Ascending aorta (tissue), 2 donors: ENCODE results near the gene MOCS3. TPM values are rescaled to one million over a fixed set of nuclear protein-coding genes. Genes with fewer than 3 reads are reported as not detected.

Experiments
- DNase-seq, 2 donors: peaks; one replicate each; pipeline ENCODE4 v3.0.0-alpha.2; 2019; ENCODE audit warnings: low spot score in 2 of 2
- H3K27ac ChIP-seq, 2 donors: fragments of 200-600 bp; sonication (generic); one replicate each; pipeline ENCODE4 v1.5.1; 2016 to 2017; ENCODE audit warnings: mild to moderate bottlenecking in 1 of 2
- H3K27me3 ChIP-seq: fragments of 200-600 bp; sonication (generic); one replicate; pipeline ENCODE4 v1.5.1; 2017
- H3K36me3 ChIP-seq, 2 donors: fragments of 200-600 bp; sonication (generic); one replicate each; pipeline ENCODE4 v1.5.1; 2016
- H3K4me1 ChIP-seq, 2 donors: fragments of 200-600 bp; sonication (generic); one replicate each; pipeline ENCODE4 v1.5.1; 2016 to 2017; ENCODE audit warnings: mild to moderate bottlenecking in 1 of 2
- H3K4me3 ChIP-seq, 2 donors: fragments of 200-600 bp; sonication (generic); one replicate each; pipeline ENCODE4 v1.5.1; 2016 to 2017; ENCODE audit warnings: mild to moderate bottlenecking in 1 of 2
- H3K9me3 ChIP-seq, 2 donors: fragments of 200-600 bp; sonication (generic); one replicate each; pipeline ENCODE4 v1.5.1; 2016
- CTCF ChIP-seq, 3 experiments: fragments of 200-600 bp in 2 of 3; fragments of 450-650 bp in 1 of 3; sonication (generic) in 2 of 3; IDR thresholded peaks; one replicate each; pipeline ENCODE4 v1.5.1; 2016 to 2019; ENCODE audit warnings: antibody characterized with exemption in 3 of 3, mild to moderate bottlenecking in 1 of 3, moderate library complexity in 1 of 3
- intact Hi-C: fragments of 100-400 bp; cut with DNase I; formaldehyde crosslinking; loops from one replicate; pipeline ENCODE4 v1.15.1; 2023
- total RNA-seq: library from RNA; depleted of rRNA; stranded (reverse); fragments of >200 nt; gene quantifications from one replicate; pipeline ENCODE4 v1.1.0, GENCODE V29; 2016

Gene MOCS3
- total RNA-seq, 1 donor from 2014 or later, result 4.7 TPM

- DNase-seq, result no peak
- no peak overlapping the region for H3K4me3 ChIP-seq
- no peak overlapping the region for H3K27ac ChIP-seq
- no peak for TF ChIP-seq CTCF (IDR thresholded peaks at IDR 0.05)
- H3K4me1 ChIP-seq, result peaks cover 0 to 7% of the 10 kb centered on the region in 2 donors
- peaks cover 23 to 46% of the 10 kb centered on the region in 2 donors for H3K36me3 ChIP-seq
- H3K9me3 ChIP-seq, result no peaks in the 10 kb centered on the region
- intact Hi-C loops, result no loop called here
- no peaks in the 10 kb centered on the region for H3K27me3 ChIP-seq
Observed at GRCh38 chr20:50933589-50933988, 25.0 kb upstream of the MOCS3 start.

GRCh38 chr20:50943069-50943468 lies 15.5 kb upstream of the MOCS3 start:
- TF ChIP-seq CTCF (IDR thresholded peaks at IDR 0.05), result no peak
- Histone ChIP-seq H3K4me1 (no peaks in the 10 kb centered on the region), H3K4me3 (no peak overlapping the region), H3K36me3 (peaks cover 86 to 96% of the 10 kb centered on the region in 2 donors), H3K27ac (no peak overlapping the region), H3K27me3 (no peaks in the 10 kb centered on the region), H3K9me3 (no peaks in the 10 kb centered on the region)
- intact Hi-C loops, result no loop called here
- no peak for DNase-seq

GRCh38 chr20:50948132-50948785 lies 10.4 kb upstream of the MOCS3 start:
- DNase-seq, result no peak
- H3K4me1 ChIP-seq, result no peaks in the 10 kb centered on the region
- H3K9me3 ChIP-seq, result no peaks in the 10 kb centered on the region
- H3K4me3 ChIP-seq, result no peak overlapping the region
- no peaks in the 10 kb centered on the region for H3K27me3 ChIP-seq
- TF ChIP-seq CTCF (IDR thresholded peaks at IDR 0.05), result no peak
- H3K27ac ChIP-seq, result no peak overlapping the region
- peaks cover 83 to 87% of the 10 kb centered on the region in 2 donors for H3K36me3 ChIP-seq
- intact Hi-C loops, result no loop called here

- no peaks in the 10 kb centered on the region for H3K27me3 ChIP-seq
- intact Hi-C loops, result no loop called here
Observed at GRCh38 chr20:50953196-50953595, 5.4 kb upstream of the MOCS3 start.

GRCh38 chr20:50953821-50954220 lies 4.8 kb upstream of the MOCS3 start:
- Histone ChIP-seq H3K4me1 (peaks cover 7 to 14% of the 10 kb centered on the region in 2 donors), H3K36me3 (peaks cover 30 to 49% of the 10 kb centered on the region in 2 donors), H3K9me3 (no peaks in the 10 kb centered on the region), H3K27ac (no peak overlapping the region), H3K27me3 (no peaks in the 10 kb centered on the region), H3K4me3 (no peak overlapping the region)
- intact Hi-C loops, result no loop called here
- TF ChIP-seq CTCF (IDR thresholded peaks at IDR 0.05), result no peak
- no peak for DNase-seq

More at GRCh38 chr20:50953196-50953595, 5.4 kb upstream of the MOCS3 start:
- peaks cover 35 to 52% of the 10 kb centered on the region in 2 donors for H3K36me3 ChIP-seq
- H3K4me1 ChIP-seq, result peaks cover 7 to 14% of the 10 kb centered on the region in 2 donors
- H3K27ac ChIP-seq, result no peak overlapping the region
- DNase-seq, result no peak
- no peaks in the 10 kb centered on the region for H3K9me3 ChIP-seq
- no peak for TF ChIP-seq CTCF (IDR thresholded peaks at IDR 0.05)
- no peak overlapping the region for H3K4me3 ChIP-seq
